MCF 10A (cell line): ENCODE measurements around the gene ZNF532. TPM values are rescaled to one million over a fixed set of nuclear protein-coding genes. Genes with fewer than 3 reads are reported as not detected.

ENCODE experiments used
- BruUV-seq: library from RNA; stranded (reverse); fragments of 400-500 nt; replicated peaks from 2 replicates; lab custom pipeline; 2021; lab: Mats Ljungman, UMichigan
- CTCF ChIA-PET: fragments of 300-600 bp; sonication (Branson Sonifier 250); formaldehyde crosslinking; extraction: SDS; loops from one replicate; lab custom pipeline; 2021; ENCODE audit warnings: antibody characterized with exemption, inconsistent platforms; lab: Yijun Ruan, JAX
- POLR2A ChIA-PET: fragments of 300-600, 350-650 bp; sonication (Branson Sonifier 250); formaldehyde crosslinking; extraction: SDS; loops from one replicate; lab custom pipeline; 2020; ENCODE audit warnings: antibody characterized with exemption, inconsistent platforms; lab: Yijun Ruan, JAX
- DNase-seq: peaks from one replicate; pipeline ENCODE4 v3.0.0-alpha.2; 2018; ENCODE audit not compliant: unreplicated experiment
- H3K27ac Mint-ChIP-seq: one replicate; pipeline ENCODE4 v1.8.0; 2022; ENCODE audit warnings: mild to moderate bottlenecking, low read depth, mixed read lengths; ENCODE audit not compliant: unreplicated experiment
- H3K27me3 Mint-ChIP-seq: one replicate; pipeline ENCODE4 v1.8.0; 2022; ENCODE audit warnings: mixed read lengths; ENCODE audit not compliant: insufficient read depth, unreplicated experiment
- H3K36me3 Mint-ChIP-seq: one replicate; pipeline ENCODE4 v1.8.0; 2022; ENCODE audit warnings: mild to moderate bottlenecking, moderate library complexity, mixed read lengths; ENCODE audit not compliant: insufficient read depth, unreplicated experiment
- H3K4me1 Mint-ChIP-seq: one replicate; pipeline ENCODE4 v1.8.0; 2022; ENCODE audit warnings: mixed read lengths; ENCODE audit not compliant: insufficient read depth, unreplicated experiment
- H3K4me3 Mint-ChIP-seq: one replicate; pipeline ENCODE4 v1.8.0; 2022; ENCODE audit warnings: mild to moderate bottlenecking, moderate library complexity, mixed read lengths; ENCODE audit not compliant: unreplicated experiment
- H3K9me3 Mint-ChIP-seq: one replicate; pipeline ENCODE4 v1.8.0; 2022; ENCODE audit warnings: mixed read lengths; ENCODE audit not compliant: unreplicated experiment
- CTCF ChIP-seq: fragments of 200-600 bp; IDR thresholded peaks from one replicate; pipeline ENCODE4 v1.8.0; 2022; ENCODE audit warnings: antibody characterized with exemption, mild to moderate bottlenecking; ENCODE audit not compliant: unreplicated experiment
- intact Hi-C: fragments of 100-400 bp; cut with micrococcal nuclease; formaldehyde crosslinking; loops from 2 replicates; pipeline ENCODE4 v1.14.1; 2022
- total RNA-seq: library from RNA; stranded (reverse); gene quantifications from 2 replicates; pipeline ENCODE4 v1.2.3, GENCODE V29; 2022

The ZNF532 gene
- total RNA-seq, 1 experiment from 2014 or later = 64.1 TPM

- intact Hi-C loops = no loop called here
- no peak for TF ChIP-seq CTCF
- Mint-ChIP-seq H3K27me3 (no peaks in the 10 kb centered on the region), H3K4me1 (no peaks in the 10 kb centered on the region), H3K27ac (no peak overlapping the region), H3K4me3 (no peak overlapping the region), H3K36me3 (peaks cover 32% of the 10 kb centered on the region), H3K9me3 (no peaks in the 10 kb centered on the region)
- ChIA-PET POLR2A (no interaction called here), CTCF (interaction anchor here (0.6 kb wide), 1 partner anchor 133 kb away, joined by 4 read pairs; no protein-coding TSS in a partner anchor)
- BruUV-seq = no TSS peak
- DNase-seq = no peak
Observed at GRCh38 chr18:58902961-58903360, 38.3 kb downstream of the ZNF532 start.

DNA sequence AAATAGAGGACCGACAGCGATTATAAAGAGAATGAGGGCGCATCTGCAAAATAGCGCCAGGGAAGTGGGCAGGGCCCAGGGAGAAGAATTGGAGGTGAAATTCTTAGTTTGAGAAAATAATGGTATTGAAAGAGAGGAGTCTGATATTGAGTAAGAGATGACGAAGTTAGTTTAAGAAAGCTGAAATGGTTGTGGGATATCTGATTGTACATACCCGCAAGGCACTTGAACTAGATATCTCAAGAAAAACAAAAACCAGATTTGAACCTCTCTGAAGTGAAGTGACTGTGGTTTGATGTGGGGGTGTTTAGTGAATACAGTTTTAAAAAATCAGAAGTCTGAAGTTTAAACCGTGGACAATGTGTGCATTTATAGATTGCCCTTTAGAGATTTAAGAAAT, 38.9 kb downstream of the ZNF532 start:
- no peak for DNase-seq
- no peaks in the 10 kb centered on the region for H3K4me1 Mint-ChIP-seq
- H3K4me3 Mint-ChIP-seq = no peak overlapping the region
- no peak overlapping the region for H3K27ac Mint-ChIP-seq
- intact Hi-C loops = no loop called here
- no peak for TF ChIP-seq CTCF
- no peaks in the 10 kb centered on the region for H3K27me3 Mint-ChIP-seq
- CTCF ChIA-PET = interaction anchor here (0.5 to 0.6 kb wide), 2 partner anchors 30 to 134 kb away, joined by 4 read pairs; no protein-coding TSS in a partner anchor
- peaks cover 37% of the 10 kb centered on the region for H3K36me3 Mint-ChIP-seq
- BruUV-seq = no TSS peak
- POLR2A ChIA-PET = no interaction called here
- no peaks in the 10 kb centered on the region for H3K9me3 Mint-ChIP-seq

DNA sequence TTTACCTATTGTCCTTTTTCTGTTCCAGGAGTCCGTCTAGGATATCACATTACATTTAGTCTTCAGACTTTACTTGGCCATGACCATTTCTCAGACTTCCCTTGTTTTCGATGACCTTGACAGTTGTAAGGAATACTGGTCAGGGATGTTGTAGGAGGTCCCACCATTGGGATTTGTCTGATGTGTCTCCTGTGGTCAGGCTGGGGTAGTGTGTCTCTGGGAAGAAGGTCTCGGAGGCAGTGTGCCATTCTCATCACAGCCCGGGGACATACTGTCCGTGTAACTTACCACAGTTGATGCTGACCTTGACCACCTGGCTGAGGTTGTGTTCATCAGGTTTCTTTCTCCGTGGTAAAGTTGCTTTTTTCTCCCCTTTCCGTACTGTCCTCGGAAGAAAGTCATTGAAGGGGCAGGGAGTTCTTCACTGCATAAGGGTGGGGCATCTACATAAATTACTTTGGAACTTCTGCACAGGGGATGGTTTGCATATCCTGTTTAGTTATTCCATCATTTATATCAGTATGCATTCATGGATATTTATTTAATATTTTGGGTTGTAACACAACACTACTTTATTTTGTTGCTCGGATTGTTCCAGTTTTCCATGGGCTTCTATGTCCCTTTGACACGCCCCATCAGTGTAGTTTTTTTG, 41.2 kb downstream of the ZNF532 start:
- Mint-ChIP-seq H3K4me3 (no peak overlapping the region), H3K9me3 (no peaks in the 10 kb centered on the region), H3K4me1 (peaks cover 2% of the 10 kb centered on the region), H3K36me3 (peaks cover 38% of the 10 kb centered on the region), H3K27me3 (no peaks in the 10 kb centered on the region), H3K27ac (no peak overlapping the region)
- no peak for DNase-seq
- ChIA-PET CTCF (interaction anchor here (0.7 kb wide), 1 partner anchor 1142 kb away, joined by 3 read pairs; no protein-coding TSS in a partner anchor), POLR2A (no interaction called here)
- no TSS peak for BruUV-seq
- TF ChIP-seq CTCF = no peak
- intact Hi-C loops = no loop called here

DNA sequence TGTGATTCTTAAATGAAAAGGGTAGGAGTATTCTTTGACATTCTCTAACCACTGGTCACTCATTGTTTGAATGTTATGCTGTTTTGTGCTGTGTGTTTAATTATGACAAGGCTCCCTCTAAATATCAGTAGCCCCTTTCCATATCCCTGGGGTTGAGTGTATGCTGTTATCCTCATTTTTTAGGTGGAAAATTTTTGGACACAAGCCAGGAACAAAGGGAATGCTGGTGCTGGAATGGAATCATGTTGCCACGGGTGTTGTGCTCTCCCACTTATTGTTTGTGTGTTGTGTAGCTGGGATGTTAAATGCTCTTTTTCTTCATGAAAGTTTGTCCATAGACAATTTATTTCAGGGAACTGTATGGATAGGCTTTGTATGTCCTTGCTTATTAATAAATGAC, 43.3 kb downstream of the ZNF532 start:
- H3K27ac Mint-ChIP-seq = no peak overlapping the region
- no TSS peak for BruUV-seq

More for the DNA sequence above, 43.3 kb downstream of the ZNF532 start:
- CTCF ChIA-PET = no interaction called here
- DNase-seq = no peak
- H3K9me3 Mint-ChIP-seq = no peaks in the 10 kb centered on the region
- H3K27me3 Mint-ChIP-seq = no peaks in the 10 kb centered on the region
- H3K4me3 Mint-ChIP-seq = no peak overlapping the region
- TF ChIP-seq CTCF = no peak
- H3K36me3 Mint-ChIP-seq = peaks cover 51% of the 10 kb centered on the region
- intact Hi-C loops = no loop called here
- POLR2A ChIA-PET = no interaction called here
- H3K4me1 Mint-ChIP-seq = peaks cover 11% of the 10 kb centered on the region
